HEK293 (cell line): ENCODE results near the gene MPV17L2.
A peak's percentile ranks its signal among the peaks of the same experiment; 100 is the strongest.

Source experiments
- CTCF ChIA-PET: fragments of 350-600 bp; formaldehyde crosslinking; extraction: SDS; loops from one replicate; lab custom pipeline; 2021; ENCODE audit warnings: antibody characterized with exemption; lab: Yijun Ruan, JAX
- POLR2A ChIA-PET: fragments of 300-600 bp; formaldehyde crosslinking; extraction: SDS; loops from one replicate; lab custom pipeline; 2020; ENCODE audit warnings: antibody characterized with exemption, inconsistent platforms; lab: Yijun Ruan, JAX
- H3K27ac ChIP-seq: fragments of 200-500 bp; sonication (Bioruptor generic); 2 replicates; pipeline ENCODE4 v1.5.1; 2014; ENCODE audit warnings: low read depth, low read length, control low read depth, inconsistent platforms; ENCODE audit errors: extremely low read depth
- H3K36me3 ChIP-seq, 2 experiments: fragments of 200-500 bp in 1 of 2; sonication (Bioruptor generic) in 1 of 2; 1 replicate in 1 of 2; 2 replicates in 1 of 2; pipeline ENCODE4 v1.5.1; 2014 to 2017; ENCODE audit warnings: inconsistent platforms in 2 of 2, low read length in 2 of 2; ENCODE audit not compliant: control insufficient read depth in 2 of 2, insufficient read depth in 1 of 2
- H3K4me1 ChIP-seq: fragments of 200-500 bp; sonication (Bioruptor generic); 2 replicates; pipeline ENCODE4 v1.5.1; 2014; ENCODE audit warnings: mild to moderate bottlenecking, low read length, inconsistent platforms; ENCODE audit not compliant: control insufficient read depth, insufficient read depth
- H3K4me3 ChIP-seq: 2 replicates; pipeline ENCODE4 v1.5.1; 2011; ENCODE audit warnings: low read depth, mild to moderate bottlenecking, control low read depth, low read length, moderate library complexity
- H3K9me3 ChIP-seq: fragments of 200-500 bp; sonication (Bioruptor generic); 2 replicates; pipeline ENCODE4 v1.5.1; 2014; ENCODE audit warnings: low read depth, low read length, inconsistent platforms; ENCODE audit not compliant: control insufficient read depth, insufficient read depth
- BCL11A ChIP-seq: fragments of 450-650 bp; formaldehyde crosslinking; IDR thresholded peaks from 2 replicates; pipeline ENCODE4 v1.5.1; 2016; ENCODE audit warnings: low read depth, missing biosample characterization, missing genetic modification characterization
- BCL11B ChIP-seq: fragments of 450-650 bp; formaldehyde crosslinking; IDR thresholded peaks from 2 replicates; pipeline ENCODE4 v1.5.1; 2016; ENCODE audit warnings: low read depth, missing biosample characterization, missing genetic modification characterization
- BCL6B ChIP-seq: fragments of 450-650 bp; formaldehyde crosslinking; IDR thresholded peaks from 2 replicates; pipeline ENCODE4 v1.5.1; 2017; ENCODE audit warnings: missing biosample characterization, missing genetic modification characterization
- GLIS2 ChIP-seq: fragments of 450-650 bp; formaldehyde crosslinking; IDR thresholded peaks from 2 replicates; pipeline ENCODE4 v1.5.1; 2016; ENCODE audit warnings: missing biosample characterization, missing genetic modification characterization
- KLF1 ChIP-seq: fragments of 450-650 bp; formaldehyde crosslinking; IDR thresholded peaks from 2 replicates; pipeline ENCODE4 v1.5.1; 2016; ENCODE audit warnings: missing biosample characterization, missing genetic modification characterization
- KLF8 ChIP-seq: fragments of 450-650 bp; formaldehyde crosslinking; IDR thresholded peaks from 2 replicates; pipeline ENCODE4 v1.5.1; 2016; ENCODE audit warnings: missing biosample characterization, missing genetic modification characterization
- KLF9 ChIP-seq: fragments of 450-650 bp; formaldehyde crosslinking; IDR thresholded peaks from 2 replicates; pipeline ENCODE4 v1.5.1; 2016; ENCODE audit warnings: missing biosample characterization, missing genetic modification characterization, low read depth
- PRDM4 ChIP-seq: fragments of 450-650 bp; formaldehyde crosslinking; IDR thresholded peaks from 2 replicates; pipeline ENCODE4 v1.5.1; 2017; ENCODE audit warnings: missing biosample characterization, missing genetic modification characterization
- SCRT2 ChIP-seq: fragments of 450-650 bp; formaldehyde crosslinking; IDR thresholded peaks from 2 replicates; pipeline ENCODE4 v1.5.1; 2016; ENCODE audit warnings: missing biosample characterization, missing genetic modification characterization
- ZBTB8A ChIP-seq: fragments of 450-650 bp; formaldehyde crosslinking; IDR thresholded peaks from 2 replicates; pipeline ENCODE4 v1.5.1; 2016; ENCODE audit warnings: missing biosample characterization, missing genetic modification characterization
- ZNF140 ChIP-seq: fragments of 450-650 bp; formaldehyde crosslinking; IDR thresholded peaks from 2 replicates; pipeline ENCODE4 v1.5.1; 2016; ENCODE audit warnings: missing biosample characterization, missing genetic modification characterization
- ZNF335 ChIP-seq: fragments of 450-650 bp; formaldehyde crosslinking; conservative IDR thresholded peaks from 2 replicates; pipeline ENCODE4 v1.5.1; 2016; ENCODE audit warnings: missing biosample characterization, missing genetic modification characterization
- ZNF391 ChIP-seq: fragments of 450-650 bp; formaldehyde crosslinking; IDR thresholded peaks from 2 replicates; pipeline ENCODE4 v1.5.1; 2016; ENCODE audit warnings: low read depth, missing biosample characterization, missing genetic modification characterization, borderline replicate concordance
- ZNF394 ChIP-seq: fragments of 450-650 bp; formaldehyde crosslinking; IDR thresholded peaks from 2 replicates; pipeline ENCODE4 v1.5.1; 2016; ENCODE audit warnings: missing biosample characterization, missing genetic modification characterization, mild to moderate bottlenecking, moderate library complexity, borderline replicate concordance
- ZNF514 ChIP-seq: fragments of 450-650 bp; formaldehyde crosslinking; IDR thresholded peaks from 2 replicates; pipeline ENCODE4 v1.5.1; 2016; ENCODE audit warnings: missing biosample characterization, missing genetic modification characterization
- ZNF544 ChIP-seq: fragments of 450-650 bp; formaldehyde crosslinking; IDR thresholded peaks from 2 replicates; pipeline ENCODE4 v1.5.0; 2017; ENCODE audit warnings: missing biosample characterization, missing genetic modification characterization
- ZNF610 ChIP-seq: fragments of 450-650 bp; formaldehyde crosslinking; IDR thresholded peaks from 2 replicates; pipeline ENCODE4 v1.5.1; 2016; ENCODE audit warnings: missing biosample characterization, missing genetic modification characterization, borderline replicate concordance
- ZNF629 ChIP-seq: fragments of 450-650 bp; formaldehyde crosslinking; IDR thresholded peaks from 2 replicates; pipeline ENCODE4 v1.5.1; 2017; ENCODE audit warnings: missing biosample characterization, missing genetic modification characterization
- ZNF654 ChIP-seq: fragments of 450-650 bp; formaldehyde crosslinking; IDR thresholded peaks from 2 replicates; pipeline ENCODE4 v1.5.1; 2016; ENCODE audit warnings: low read depth, missing biosample characterization, missing genetic modification characterization
- ZNF664 ChIP-seq: fragments of 450-650 bp; formaldehyde crosslinking; IDR thresholded peaks from 2 replicates; pipeline ENCODE4 v1.5.1; 2016; ENCODE audit warnings: missing biosample characterization, missing genetic modification characterization
- ZXDB ChIP-seq: fragments of 450-650 bp; formaldehyde crosslinking; IDR thresholded peaks from 2 replicates; pipeline ENCODE4 v1.5.1; 2016; ENCODE audit warnings: missing biosample characterization, missing genetic modification characterization
- TF ChIP-seq, protein P1 (sequence below): fragments of 450-650 bp; formaldehyde crosslinking; IDR thresholded peaks from 2 replicates; pipeline ENCODE4 v1.5.1; 2017; ENCODE audit warnings: missing biosample characterization, missing genetic modification characterization
- TF ChIP-seq, protein P2 (sequence below): fragments of 450-650 bp; IDR thresholded peaks from 2 replicates; pipeline ENCODE4 v1.5.1; 2018; ENCODE audit warnings: missing biosample characterization, missing genetic modification characterization

Gene MPV17L2

DNA sequence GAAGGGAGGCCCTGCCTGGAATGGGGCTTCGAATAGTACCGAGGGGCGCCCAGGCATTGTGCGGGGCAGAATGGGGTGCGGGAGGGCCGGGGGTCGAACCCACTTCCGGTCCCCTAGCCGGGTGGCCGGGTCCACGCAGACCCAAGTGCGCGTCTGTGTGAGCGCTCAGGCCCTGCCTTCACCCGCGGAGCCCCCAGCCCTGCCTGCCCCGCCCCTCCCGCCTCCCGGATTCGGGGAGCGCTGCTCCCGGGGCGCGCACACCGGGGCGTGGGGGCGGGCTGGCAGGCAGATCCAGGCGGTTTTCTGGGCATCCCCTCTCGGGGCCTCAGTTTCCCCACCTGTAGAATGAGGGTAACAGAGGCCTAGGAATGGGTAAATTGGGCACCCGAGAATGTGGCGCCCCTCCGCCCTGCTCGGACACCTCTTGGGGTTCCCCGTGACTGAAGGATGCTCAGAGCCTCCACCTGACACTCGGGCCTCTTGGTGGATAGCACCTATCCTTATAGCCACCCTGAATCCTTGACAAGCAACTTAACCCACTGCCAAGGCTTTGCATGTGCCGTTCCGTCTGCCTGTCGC, 39.4 kb upstream of the MPV17L2 start (continued):
- no peak for TF ChIP-seq ZNF394 (tag by site-specific recombination)
- TF ChIP-seq ZNF664 (tag by site-specific recombination): no peak
- peak; percentile 55 for TF ChIP-seq ZBTB8A (tag by site-specific recombination)
- no peak for TF ChIP-seq ZNF544 (tag by site-specific recombination)
- no peak for TF ChIP-seq ZNF654 (tag by site-specific recombination)
- TF ChIP-seq GLIS2: peak; percentile 51
- no peak for TF ChIP-seq ZNF514 (tag by site-specific recombination)
- TF ChIP-seq ZNF610 (tag by site-specific recombination): 0 out of 2 replicates have a peak, but pooled peaks have one; percentile 2
- TF ChIP-seq SCRT2 (tag by site-specific recombination): peak; percentile 74
- peak; percentile 93 for TF ChIP-seq ZNF335 (tag by site-specific recombination)
- peak; percentile 64 for TF ChIP-seq KLF9 (tag by site-specific recombination)
- TF ChIP-seq, protein P1, sequence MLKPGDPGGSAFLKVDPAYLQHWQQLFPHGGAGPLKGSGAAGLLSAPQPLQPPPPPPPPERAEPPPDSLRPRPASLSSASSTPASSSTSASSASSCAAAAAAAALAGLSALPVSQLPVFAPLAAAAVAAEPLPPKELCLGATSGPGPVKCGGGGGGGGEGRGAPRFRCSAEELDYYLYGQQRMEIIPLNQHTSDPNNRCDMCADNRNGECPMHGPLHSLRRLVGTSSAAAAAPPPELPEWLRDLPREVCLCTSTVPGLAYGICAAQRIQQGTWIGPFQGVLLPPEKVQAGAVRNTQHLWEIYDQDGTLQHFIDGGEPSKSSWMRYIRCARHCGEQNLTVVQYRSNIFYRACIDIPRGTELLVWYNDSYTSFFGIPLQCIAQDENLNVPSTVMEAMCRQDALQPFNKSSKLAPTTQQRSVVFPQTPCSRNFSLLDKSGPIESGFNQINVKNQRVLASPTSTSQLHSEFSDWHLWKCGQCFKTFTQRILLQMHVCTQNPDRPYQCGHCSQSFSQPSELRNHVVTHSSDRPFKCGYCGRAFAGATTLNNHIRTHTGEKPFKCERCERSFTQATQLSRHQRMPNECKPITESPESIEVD (tag by site-specific recombination): no peak
- 0 out of 2 replicates have a peak, but pooled peaks have one; percentile 9 for TF ChIP-seq KLF1 (tag by site-specific recombination)

- no peaks in the 10 kb centered on the region for H3K9me3 ChIP-seq
- H3K4me1 ChIP-seq: peaks cover 12% of the 10 kb centered on the region
- ChIA-PET POLR2A (interaction anchor here (0.6 kb wide), 1 partner anchor 97 kb away, joined by 3 read pairs; no protein-coding TSS in a partner anchor), CTCF (interaction anchor here (0.6 to 2.5 kb wide), 4 partner anchors 13 to 96 kb away, joined by 3 to 8 read pairs (median 4); no protein-coding TSS in a partner anchor)
- peaks cover 0 to 22% of the 10 kb centered on the region in 2 experiments; a peak in 2 of 3 replicates for H3K36me3 ChIP-seq
- no peak overlapping the region for H3K4me3 ChIP-seq
- no peak overlapping the region for H3K27ac ChIP-seq
- no peak for TF ChIP-seq BCL6B (tag by site-specific recombination)
- TF ChIP-seq ZNF664 (tag by site-specific recombination): peak; percentile 96
- TF ChIP-seq, protein P2, sequence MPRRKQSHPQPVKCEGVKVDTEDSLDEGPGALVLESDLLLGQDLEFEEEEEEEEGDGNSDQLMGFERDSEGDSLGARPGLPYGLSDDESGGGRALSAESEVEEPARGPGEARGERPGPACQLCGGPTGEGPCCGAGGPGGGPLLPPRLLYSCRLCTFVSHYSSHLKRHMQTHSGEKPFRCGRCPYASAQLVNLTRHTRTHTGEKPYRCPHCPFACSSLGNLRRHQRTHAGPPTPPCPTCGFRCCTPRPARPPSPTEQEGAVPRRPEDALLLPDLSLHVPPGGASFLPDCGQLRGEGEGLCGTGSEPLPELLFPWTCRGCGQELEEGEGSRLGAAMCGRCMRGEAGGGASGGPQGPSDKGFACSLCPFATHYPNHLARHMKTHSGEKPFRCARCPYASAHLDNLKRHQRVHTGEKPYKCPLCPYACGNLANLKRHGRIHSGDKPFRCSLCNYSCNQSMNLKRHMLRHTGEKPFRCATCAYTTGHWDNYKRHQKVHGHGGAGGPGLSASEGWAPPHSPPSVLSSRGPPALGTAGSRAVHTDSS (tag by site-specific recombination): no peak
- TF ChIP-seq KLF8 (tag by site-specific recombination): peak; percentile 75; the same call in 1 of the 2 replicates
- TF ChIP-seq BCL11A: 0 out of 2 replicates have a peak, but pooled peaks have one; percentile 16
- no peak for TF ChIP-seq ZNF335 (tag by site-specific recombination)
- TF ChIP-seq ZNF140 (tag by site-specific recombination): no peak
- no peak for TF ChIP-seq PRDM4 (tag by site-specific recombination)
- peak; percentile 33; the same call in 1 of the 2 replicates for TF ChIP-seq BCL11B (tag by site-specific recombination)
- 0 out of 2 replicates have a peak, but pooled peaks have one; percentile 14 for TF ChIP-seq ZNF629 (tag by site-specific recombination)
- no peak for TF ChIP-seq ZNF391 (tag by site-specific recombination)
- 0 out of 2 replicates have a peak, but pooled peaks have one; percentile 16 for TF ChIP-seq ZXDB (tag by site-specific recombination)
Observed at GRCh38 chr19:18155095-18156087, 37.6 kb upstream of the MPV17L2 start.
